ENCODE data around the gene ARID3A. TPM values are rescaled to one million over a fixed set of nuclear protein-coding genes. Genes with fewer than 3 reads are reported as not detected.

ARID3A gene
- total and polyA plus RNA-seq, 2 of the 8 experiments (the other 6 are each of a cell fraction or from before 2014, with no cell fraction given): 40.5 to 77.4 TPM

DNA sequence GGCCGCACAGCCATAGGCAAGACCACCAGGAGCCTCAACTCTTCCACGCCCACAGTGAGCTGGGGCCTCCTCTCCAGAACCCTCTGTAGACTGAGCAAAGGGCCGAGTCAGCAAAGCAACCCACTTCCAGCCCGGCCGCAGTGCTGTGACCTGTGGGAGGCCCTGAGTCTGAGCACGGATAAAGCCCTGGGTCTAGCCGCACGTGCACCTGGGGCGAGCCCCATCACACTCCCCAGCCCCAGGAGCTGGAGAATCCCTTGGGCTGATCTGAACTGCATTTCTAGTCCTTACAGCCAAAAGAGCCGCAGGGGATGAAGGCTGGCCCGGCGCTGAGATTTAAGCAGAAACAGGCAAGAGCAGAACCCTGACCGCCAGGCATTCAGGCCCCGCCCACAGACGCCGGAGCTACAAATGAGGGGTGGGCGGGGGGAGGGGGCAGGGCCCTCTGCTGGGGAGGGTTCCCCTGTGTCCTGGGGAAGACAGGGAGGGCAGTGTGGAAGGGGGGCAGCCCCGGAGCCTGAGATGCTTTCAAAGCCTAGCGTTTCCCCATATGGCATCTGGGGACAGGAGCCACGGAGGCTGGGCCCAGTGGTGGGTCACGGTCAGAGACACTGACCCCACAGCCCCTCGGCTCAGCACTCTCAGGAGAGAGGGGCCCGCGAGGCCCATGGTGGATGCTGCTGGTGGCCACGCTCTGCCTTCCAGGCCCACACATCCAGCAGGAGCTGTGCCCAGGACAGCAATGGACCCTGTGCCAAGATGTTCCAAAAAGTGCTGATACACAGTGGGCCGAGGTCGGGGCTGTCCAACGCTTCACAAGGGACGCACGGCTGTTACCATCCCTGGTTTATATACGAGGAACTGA lies 90.2 kb downstream of the ARID3A start:
- 73% methylated on average over 24 of the region's 31 CpGs; no CpG with 5 or more reads in 1 of the 2 experiments for WGBS, 2 experiments (ENCODE audit: extremely low coverage in 1 of 2, insufficient coverage in 1 of 2, insufficient read length in 1 of 2, insufficient replicate concordance in 2 of 2, low coverage in 1 of 2, low lambda C conversion rate in 2 of 2, missing lambda C conversion rate in 1 of 2)
- H2BK12ac ChIP-seq (ENCODE audit: low read depth, low read length): no peak overlapping the region
- H2BK15ac ChIP-seq (ENCODE audit: low read length): no peak overlapping the region
- H3K27me3 ChIP-seq (replicated peaks in 1 of 4; ENCODE audit: control insufficient read depth in 3 of 4, extremely low read depth in 1 of 4, insufficient read depth in 3 of 4, low read length in 3 of 4): no peaks in the 10 kb centered on the region
- H3K4me2 ChIP-seq (ENCODE audit: insufficient read depth in 1 of 2, low read depth in 2 of 2, low read length in 2 of 2): peak overlapping the region; percentile 3 to 56
- no peak overlapping the region for H2AFZ ChIP-seq (ENCODE audit: low read length)
- no peak overlapping the region for H4K5ac ChIP-seq (ENCODE audit: insufficient read length, low read depth, low read length)
- H2AK5ac ChIP-seq (ENCODE audit: low read depth, low read length): no peak overlapping the region; the same call in 1 of the 2 replicates
- no peak overlapping the region for H4K91ac ChIP-seq (replicated peaks; ENCODE audit: insufficient read length, low read length)
- peaks cover 24% of the 10 kb centered on the region for H3K79me1 ChIP-seq (ENCODE audit: low read depth, low read length)
- H4K8ac ChIP-seq (ENCODE audit: extremely low read depth, insufficient read depth, low read length): no peak overlapping the region; the same call in 1 of the 2 replicates
- peak overlapping the region in 2 of 4 experiments; percentile 1 to 24; a peak in 2 of 8 replicates for H3K4me3 ChIP-seq (ENCODE audit: extremely low read depth in 1 of 4, insufficient read depth in 2 of 4, low read depth in 3 of 4, low read length in 4 of 4)
- peaks cover 5 to 32% (median 9%) of the 10 kb centered on the region in 4 experiments; a peak in 6 of 8 replicates for H3K36me3 ChIP-seq (ENCODE audit: control insufficient read depth in 2 of 4, insufficient read depth in 4 of 4, low read length in 3 of 4)
- H3K27ac ChIP-seq (ENCODE audit: low read depth, low read length): peak overlapping the region; percentile 32; the same call in 1 of the 2 replicates
- ChIA-PET CTCF (ENCODE audit: partially characterized antibody) (interaction anchor here (0.7 to 1.2 kb wide), 7 partner anchors 9 to 97 kb away, joined by 3 to 4 read pairs (median 3); no protein-coding TSS in a partner anchor), POLR2A (ENCODE audit: partially characterized antibody) (interaction anchor here (0.7 to 6.4 kb wide), 6 partner anchors 13 to 227 kb away, joined by 3 to 125 read pairs (median 3); partner anchors contain the start of genes ABCA7, CNN2 and WDR18)
- DNase-seq (ENCODE audit: low read depth in 1 of 2, low spot score in 2 of 2) (peak in 1 of 2 experiments; percentile 78), FAIRE-seq (no peak)
- no peak overlapping the region for H3K56ac ChIP-seq (replicated peaks; ENCODE audit: insufficient read length, low read depth, low read length)
- peaks cover 9% of the 10 kb centered on the region for H3K23me2 ChIP-seq (ENCODE audit: low read depth, low read length)
- no peak overlapping the region for H3K14ac ChIP-seq (ENCODE audit: insufficient read length)
- H3K23ac ChIP-seq (ENCODE audit: insufficient read length): no peak overlapping the region
- no peak overlapping the region for H2BK120ac ChIP-seq (replicated peaks; ENCODE audit: low read depth, low read length)
- peaks cover 36 to 79% of the 10 kb centered on the region in 2 experiments for H3K79me2 ChIP-seq (ENCODE audit: control insufficient read depth in 1 of 2, insufficient read depth in 2 of 2, low read length in 2 of 2)
- H2BK5ac ChIP-seq (ENCODE audit: low read depth, low read length): peak overlapping the region; percentile 55
- H3K9ac ChIP-seq (replicated peaks in 1 of 4; ENCODE audit: extremely low read depth in 1 of 4, low read depth in 3 of 4, low read length in 3 of 4): peak overlapping the region in 1 of 4 experiments; percentile 17; a peak in 1 of 7 replicates
- H4K20me1 ChIP-seq (replicated peaks in 1 of 2; ENCODE audit: control insufficient read depth in 1 of 2, insufficient read depth in 2 of 2, low read length in 2 of 2): peaks cover 38 to 53% of the 10 kb centered on the region in 2 experiments
- H2BK20ac ChIP-seq (ENCODE audit: low read length): no peak overlapping the region
- no peak overlapping the region for H3K4ac ChIP-seq (replicated peaks; ENCODE audit: insufficient read length, low read depth, low read length)
- H3K18ac ChIP-seq (ENCODE audit: extremely low read depth, low read length): peak overlapping the region; percentile 48
- no peaks in the 10 kb centered on the region for H3K9me3 ChIP-seq (ENCODE audit: insufficient read depth in 2 of 2, low read depth in 1 of 2, low read length in 1 of 2)
- peak; percentile 16; the same call in 1 of the 2 replicates for TF ChIP-seq MAFK (IDR thresholded peaks at IDR 0.05; ENCODE audit: low read depth, low read length)
- TF ChIP-seq, protein P1, sequence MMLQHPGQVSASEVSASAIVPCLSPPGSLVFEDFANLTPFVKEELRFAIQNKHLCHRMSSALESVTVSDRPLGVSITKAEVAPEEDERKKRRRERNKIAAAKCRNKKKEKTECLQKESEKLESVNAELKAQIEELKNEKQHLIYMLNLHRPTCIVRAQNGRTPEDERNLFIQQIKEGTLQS (IDR thresholded peaks at IDR 0.05; ENCODE audit: insufficient read depth, low read depth, low read length): no peak
- peaks cover 0 to 37% (median 25%) of the 10 kb centered on the region in 4 experiments; a peak in 5 of 7 replicates for H3K4me1 ChIP-seq (replicated peaks in 1 of 4; ENCODE audit: control insufficient read depth in 3 of 4, insufficient read depth in 4 of 4, low read length in 3 of 4)
